GM21529 (cell line): ENCODE data around the gene KIAA1217.

ENCODE experiments used
- ATAC-seq: cut with Tn5 transposase; IDR thresholded peaks from one replicate; pipeline ENCODE4 v1.9.1; 2021; ENCODE audit not compliant: unreplicated experiment

The KIAA1217 gene

GRCh38 chr10:24209432-24209771, 464 bp downstream of the KIAA1217 start:
- ATAC-seq, result peak; percentile 39

- peak; percentile 70 for ATAC-seq
Measured at GRCh38 chr10:24209946-24210491, 1.1 kb downstream of the KIAA1217 start.

- ATAC-seq, result no peak
Measured at GRCh38 chr10:24210501-24210900, 1.6 kb downstream of the KIAA1217 start.

- ATAC-seq, result no peak
Measured at GRCh38 chr10:24213266-24213665, 4.3 kb downstream of the KIAA1217 start.

GRCh38 chr10:24213881-24214280, 4.9 kb downstream of the KIAA1217 start:
- no peak for ATAC-seq

- ATAC-seq, result no peak
Measured at GRCh38 chr10:24214762-24215161, 5.8 kb downstream of the KIAA1217 start.

- ATAC-seq, result no peak
Measured at GRCh38 chr10:24215196-24215595, 6.3 kb downstream of the KIAA1217 start.

- ATAC-seq, result no peak
Measured at GRCh38 chr10:24215603-24216002, 6.7 kb downstream of the KIAA1217 start.

GRCh38 chr10:24219963-24220362, 11.0 kb downstream of the KIAA1217 start:
- ATAC-seq, result no peak

GRCh38 chr10:24223341-24223740, 14.4 kb downstream of the KIAA1217 start:
- ATAC-seq, result no peak

- ATAC-seq, result no peak
Measured at GRCh38 chr10:24223953-24224352, 15.0 kb downstream of the KIAA1217 start.

GRCh38 chr10:24228642-24229041, 19.7 kb downstream of the KIAA1217 start:
- no peak for ATAC-seq

- no peak for ATAC-seq
Measured at GRCh38 chr10:24229909-24230308, 21.0 kb downstream of the KIAA1217 start.

- no peak for ATAC-seq
Measured at GRCh38 chr10:24231200-24231599, 22.3 kb downstream of the KIAA1217 start.

GRCh38 chr10:24234784-24235183, 25.8 kb downstream of the KIAA1217 start:
- no peak for ATAC-seq

- no peak for ATAC-seq
Measured at GRCh38 chr10:24235471-24235870, 26.5 kb downstream of the KIAA1217 start.

- no peak for ATAC-seq
Measured at GRCh38 chr10:24237801-24238395, 29.0 kb downstream of the KIAA1217 start.

- ATAC-seq, result no peak
Measured at GRCh38 chr10:24238519-24239247, 29.7 kb downstream of the KIAA1217 start.

GRCh38 chr10:24239289-24240040, 30.5 kb downstream of the KIAA1217 start:
- no peak for ATAC-seq

GRCh38 chr10:24240041-24240751, 31.3 kb downstream of the KIAA1217 start:
- no peak for ATAC-seq

GRCh38 chr10:24241536-24242040, 32.6 kb downstream of the KIAA1217 start:
- ATAC-seq, result no peak
